Measurements from ENCODE around the gene OST4. TPM values are rescaled to one million over a fixed set of nuclear protein-coding genes. Genes with fewer than 3 reads are reported as not detected.
A peak's percentile ranks its signal among the peaks of the same experiment; 100 is the strongest.

OST4 gene
- total RNA-seq, 1 experiment from 2014 or later: 788 TPM

- DNase-seq (ENCODE audit: low read depth): no peak
- in situ Hi-C loops (cut with HindIII; ENCODE audit: low pct_unique_long_range_greater_than_20kb, low sequenced_read_pairs): loop anchor here (25.0 kb wide), 1 partner anchor 167 kb away; the partner anchor contains the start of gene SLC30A3
Observed at GRCh38 chr2:27095427-27095744, 23.9 kb upstream of the OST4 start.

- no peak for DNase-seq (ENCODE audit: low read depth)
- in situ Hi-C loops (cut with HindIII; ENCODE audit: low pct_unique_long_range_greater_than_20kb, low sequenced_read_pairs): loop anchor here (25.0 kb wide), 1 partner anchor 168 kb away; the partner anchor contains the start of gene SLC30A3
Observed at GRCh38 chr2:27094353-27094984, 23.0 kb upstream of the OST4 start.

GRCh38 chr2:27093430-27094352, 22.2 kb upstream of the OST4 start:
- DNase-seq (ENCODE audit: low read depth): no peak
- in situ Hi-C loops (cut with HindIII; ENCODE audit: low pct_unique_long_range_greater_than_20kb, low sequenced_read_pairs): loop anchor here (25.0 kb wide), 1 partner anchor 169 kb away; the partner anchor contains the start of gene SLC30A3

GRCh38 chr2:27092696-27093429, 21.4 kb upstream of the OST4 start:
- DNase-seq (ENCODE audit: low read depth): no peak
- in situ Hi-C loops (cut with HindIII; ENCODE audit: low pct_unique_long_range_greater_than_20kb, low sequenced_read_pairs): loop anchor here (25.0 kb wide), 1 partner anchor 169 kb away; the partner anchor contains the start of gene SLC30A3

GRCh38 chr2:27091746-27092695, 20.6 kb upstream of the OST4 start:
- DNase-seq (ENCODE audit: low read depth): no peak
- in situ Hi-C loops (cut with HindIII; ENCODE audit: low pct_unique_long_range_greater_than_20kb, low sequenced_read_pairs): loop anchor here (25.0 kb wide), 1 partner anchor 170 kb away; the partner anchor contains the start of gene SLC30A3

GRCh38 chr2:27089111-27089954, 17.9 kb upstream of the OST4 start:
- in situ Hi-C loops (cut with HindIII; ENCODE audit: low pct_unique_long_range_greater_than_20kb, low sequenced_read_pairs): loop anchor here (25.0 kb wide), 1 partner anchor 173 kb away; the partner anchor contains the start of gene SLC30A3

GRCh38 chr2:27088634-27089033, 17.2 kb upstream of the OST4 start:
- DNase-seq (ENCODE audit: low read depth): no peak
- in situ Hi-C loops (cut with HindIII; ENCODE audit: low pct_unique_long_range_greater_than_20kb, low sequenced_read_pairs): loop anchor here (25.0 kb wide), 1 partner anchor 174 kb away; the partner anchor contains the start of gene SLC30A3

More at GRCh38 chr2:27089111-27089954, 17.9 kb upstream of the OST4 start:
- DNase-seq (ENCODE audit: low read depth): no peak

- DNase-seq (ENCODE audit: low read depth): no peak
- in situ Hi-C loops (cut with HindIII; ENCODE audit: low pct_unique_long_range_greater_than_20kb, low sequenced_read_pairs): loop anchor here (25.0 kb wide), 1 partner anchor 174 kb away; the partner anchor contains the start of gene SLC30A3
Observed at GRCh38 chr2:27087823-27088410, 16.5 kb upstream of the OST4 start.

GRCh38 chr2:27086724-27087593, 15.5 kb upstream of the OST4 start, which contains the start of gene KHK:
Gene KHK (plus strand): TSS chr2:27086772. CDS start chr2:27087260, 488 bp downstream.
- in situ Hi-C loops (cut with HindIII; ENCODE audit: low pct_unique_long_range_greater_than_20kb, low sequenced_read_pairs): loop anchor here (25.0 kb wide), 1 partner anchor 175 kb away; the partner anchor contains the start of gene SLC30A3
- DNase-seq (ENCODE audit: low read depth): no peak

GRCh38 chr2:27086090-27086723, 14.8 kb upstream of the OST4 start:
- in situ Hi-C loops (cut with HindIII; ENCODE audit: low pct_unique_long_range_greater_than_20kb, low sequenced_read_pairs): loop anchor here (25.0 kb wide), 1 partner anchor 176 kb away; the partner anchor contains the start of gene SLC30A3
- peak; percentile 90 for DNase-seq (ENCODE audit: low read depth)

GRCh38 chr2:27085673-27086089, 14.2 kb upstream of the OST4 start:
- DNase-seq (ENCODE audit: low read depth): peak; percentile 77
- in situ Hi-C loops (cut with HindIII; ENCODE audit: low pct_unique_long_range_greater_than_20kb, low sequenced_read_pairs): loop anchor here (25.0 kb wide), 1 partner anchor 177 kb away; the partner anchor contains the start of gene SLC30A3

GRCh38 chr2:27085062-27085672, 13.7 kb upstream of the OST4 start:
- no peak for DNase-seq (ENCODE audit: low read depth)

GRCh38 chr2:27084297-27085061, 13.0 kb upstream of the OST4 start:
- in situ Hi-C loops (cut with HindIII; ENCODE audit: low pct_unique_long_range_greater_than_20kb, low sequenced_read_pairs): loop anchor here (25.0 kb wide), 1 partner anchor 178 kb away; the partner anchor contains the start of gene SLC30A3
- DNase-seq (ENCODE audit: low read depth): no peak

More at GRCh38 chr2:27085062-27085672, 13.7 kb upstream of the OST4 start:
- in situ Hi-C loops (cut with HindIII; ENCODE audit: low pct_unique_long_range_greater_than_20kb, low sequenced_read_pairs): loop anchor here (25.0 kb wide), 1 partner anchor 177 kb away; the partner anchor contains the start of gene SLC30A3

Measured in Caki2 (cell line).